Right lobe of liver (tissue), 4 donors: ENCODE results near the gene HECTD4.
"Not testable (repeated sequence)": the region's sequence is repeated elsewhere in the genome, so short reads cannot be mapped to it uniquely, and the experiment has no call there.

Source experiments
- CTCF ChIP-seq, 4 donors: fragments of 200-600 bp in 3 of 4; fragments of 450-650 bp in 1 of 4; IDR thresholded peaks; one replicate each; pipeline versions ENCODE4 v1.5.1 to v1.8.0; 2016 to 2022; ENCODE audit warnings: antibody characterized with exemption in 4 of 4, mild to moderate bottlenecking in 2 of 4
- POLR2A ChIP-seq: fragments of 450-650 bp; IDR thresholded peaks from one replicate; pipeline ENCODE4 v1.6.1; 2017; ENCODE audit warnings: antibody characterized with exemption, mild to moderate bottlenecking
- donor health status: DM: no; HTN: no; CAD: no.
- donor health status: DM: no; HTN: no; CAD: no.
- donor health status: DM: no; HTN: yes; CAD: no.

GRCh38 chr12:112334999-112335398 is 47.2 kb downstream of the HECTD4 start:
- not testable (repeated sequence) for TF ChIP-seq POLR2A; CTCF (IDR thresholded peaks at IDR 0.05)
